Keratinocyte (primary cell): ENCODE data around the gene NHERF2. TPM values are rescaled to one million over a fixed set of nuclear protein-coding genes. Genes with fewer than 3 reads are reported as not detected.

ENCODE experiments used
- DNase-seq: peaks from one replicate; pipeline ENCODE4 v3.0.0-alpha.2; 2011; ENCODE audit warnings: low read depth, missing footprints, low spot score
- FAIRE-seq: peaks from 2 replicates; lab custom pipeline; 2011; peaks lifted over from hg19 to GRCh38; lab: Jason Lieb, UNC
- H2AFZ ChIP-seq: 2 replicates; pipeline ENCODE4 v1.6.0; 2012; ENCODE audit warnings: low read length, control low read depth, inconsistent platforms; ENCODE audit not compliant: control insufficient read depth
- H3K27ac ChIP-seq: 2 replicates; pipeline ENCODE4 v1.5.1; 2011; ENCODE audit warnings: low read length; ENCODE audit not compliant: control insufficient read depth, insufficient read depth
- H3K27me3 ChIP-seq: 3 replicates; pipeline ENCODE4 v1.6.0; 2011; ENCODE audit warnings: low read length; ENCODE audit not compliant: control insufficient read depth, insufficient read depth; ENCODE audit errors: extremely low read depth
- H3K36me3 ChIP-seq, 2 experiments: 2 replicates in 1 of 2; 3 replicates in 1 of 2; pipeline ENCODE4 v1.5.1; 2011; ENCODE audit warnings: low read length in 2 of 2, mild to moderate bottlenecking in 1 of 2; ENCODE audit not compliant: control insufficient read depth in 2 of 2, insufficient read depth in 2 of 2; ENCODE audit errors: extremely low read depth in 1 of 2
- H3K4me1 ChIP-seq: 3 replicates; pipeline ENCODE4 v1.5.1; 2011; ENCODE audit warnings: low read length; ENCODE audit not compliant: control insufficient read depth, insufficient read depth; ENCODE audit errors: extremely low read depth
- H3K4me2 ChIP-seq: 3 replicates; pipeline ENCODE4 v1.6.0; 2011; ENCODE audit warnings: low read depth, low read length; ENCODE audit not compliant: control insufficient read depth, insufficient read depth; ENCODE audit errors: extremely low read depth
- H3K4me3 ChIP-seq, 3 experiments: fragments of 200-600 bp in 1 of 3; sonication (generic) in 1 of 3; 2 replicates in 2 of 3; 3 replicates in 1 of 3; pipeline ENCODE4 v1.5.1; 2011 to 2016; ENCODE audit warnings: low read length in 3 of 3, mild to moderate bottlenecking in 3 of 3, control low read depth in 2 of 3, inconsistent platforms in 1 of 3, low read depth in 1 of 3, mixed read lengths in 1 of 3, mixed run types in 1 of 3, moderate library complexity in 1 of 3; ENCODE audit not compliant: control insufficient read depth in 2 of 3, insufficient read depth in 2 of 3; ENCODE audit errors: extremely low read depth in 1 of 3
- H3K79me2 ChIP-seq: 2 replicates; pipeline ENCODE4 v1.6.0; 2012; ENCODE audit warnings: low read length; ENCODE audit not compliant: control insufficient read depth, insufficient read depth
- H3K9ac ChIP-seq: 3 replicates; pipeline ENCODE4 v1.6.0; 2011; ENCODE audit warnings: low read length; ENCODE audit not compliant: control insufficient read depth, insufficient read depth; ENCODE audit errors: extremely low read depth
- H3K9me1 ChIP-seq: 3 replicates; pipeline ENCODE4 v1.6.0; 2011; ENCODE audit warnings: low read length; ENCODE audit not compliant: control insufficient read depth, insufficient read depth; ENCODE audit errors: extremely low read depth
- H3K9me3 ChIP-seq: 2 replicates; pipeline ENCODE4 v1.5.1; 2012; ENCODE audit warnings: low read depth, low read length; ENCODE audit not compliant: control insufficient read depth
- H4K20me1 ChIP-seq: 3 replicates; pipeline ENCODE4 v1.6.0; 2011; ENCODE audit warnings: low read length; ENCODE audit not compliant: control insufficient read depth, insufficient read depth; ENCODE audit errors: extremely low read depth
- CTCF ChIP-seq, 3 experiments: IDR thresholded peaks in 1 of 3; conservative IDR thresholded peaks in 1 of 3; optimal IDR thresholded peaks in 1 of 3; 2 replicates in 2 of 3; 3 replicates in 1 of 3; pipeline versions ENCODE3 to v1.5.1; 2011; ENCODE audit warnings: low read length in 3 of 3, mild to moderate bottlenecking in 3 of 3, moderate library complexity in 2 of 3, control low read depth in 1 of 3, inconsistent platforms in 1 of 3; ENCODE audit not compliant: insufficient read depth in 2 of 3; ENCODE audit errors: extremely low read depth in 1 of 3
- EZH2 ChIP-seq: IDR thresholded peaks from one replicate; pipeline ENCODE4 v1.6.1; 2012; ENCODE audit warnings: inconsistent platforms, mild to moderate bottlenecking, low read length, moderate library complexity
- dilution Hi-C: fragments of 300-500 bp; cut with MboI; formaldehyde crosslinking; loops from one replicate; pipeline ENCODE4 v1.7.0; 2020; ENCODE audit warnings: low sequenced_read_pairs; ENCODE audit not compliant: extremely low pct_ligation_motif_present
- polyA plus RNA-seq, 5 experiments: library from polyadenylated mRNA; depleted of rRNA in 3 of 5; stranded (reverse) in 3 of 5; stranded (forward) in 1 of 5; unstranded in 1 of 5; fragments of >200 nt; gene quantifications; 1 replicate in 1 of 5; 2 replicates in 3 of 5; 3 replicates in 1 of 5; pipeline versions ENCODE4 v1.2.1 to v1.2.3, GENCODE V29; 2011 to 2012; ENCODE audit warnings: missing spikeins in 2 of 5, low read depth in 1 of 5, low replicate concordance in 1 of 5

Gene NHERF2
- polyA plus RNA-seq, 1 donor (not counting 4 experiments of a cell fraction or from before 2014, with no cell fraction given), result 5.9 TPM

- TF ChIP-seq CTCF (optimal IDR thresholded peaks at IDR 0.05 in 1 of 3, IDR thresholded peaks at IDR 0.05 in 1 of 3, conservative IDR thresholded peaks at IDR 0.05 in 1 of 3; ENCODE audit: extremely low read depth in 1 of 3, insufficient read depth in 2 of 3, low read length in 3 of 3) (no peak), EZH2 (no peak)
- Histone ChIP-seq H3K4me3 (peak overlapping the region; percentile 71 to 98 (median 92)), H3K79me2 (peaks cover 79% of the 10 kb centered on the region), H3K4me2 (peak overlapping the region; percentile 89), H3K9ac (peak overlapping the region; percentile 85), H4K20me1 (peaks cover 49% of the 10 kb centered on the region), H3K4me1 (peaks cover 36% of the 10 kb centered on the region), H3K9me3 (no peaks in the 10 kb centered on the region), H3K27me3 (no peaks in the 10 kb centered on the region), H2AFZ (no peak overlapping the region), H3K36me3 (peaks cover 10 to 51% of the 10 kb centered on the region in 2 experiments), H3K9me1 (peaks cover 2% of the 10 kb centered on the region), H3K27ac (peak overlapping the region; percentile 81)
- dilution Hi-C loops, result no loop called here
- FAIRE-seq, result no peak
- no peak for DNase-seq
Measured at GRCh38 chr16:2007081-2007836, 19.4 kb upstream of the NHERF2 start.

- Histone ChIP-seq H3K9ac (peak overlapping the region; percentile 85), H3K4me2 (peak overlapping the region; percentile 89), H3K27ac (peak overlapping the region; percentile 81), H3K9me1 (peaks cover 2% of the 10 kb centered on the region), H3K4me1 (peaks cover 36% of the 10 kb centered on the region), H3K36me3 (peaks cover 6 to 44% of the 10 kb centered on the region in 2 experiments), H3K4me3 (peak overlapping the region; percentile 71 to 98 (median 92)), H3K9me3 (no peaks in the 10 kb centered on the region), H4K20me1 (peaks cover 46% of the 10 kb centered on the region), H3K79me2 (peaks cover 71% of the 10 kb centered on the region), H2AFZ (no peak overlapping the region), H3K27me3 (no peaks in the 10 kb centered on the region)
- dilution Hi-C loops, result no loop called here
- TF ChIP-seq CTCF (optimal IDR thresholded peaks at IDR 0.05 in 1 of 3, IDR thresholded peaks at IDR 0.05 in 1 of 3, conservative IDR thresholded peaks at IDR 0.05 in 1 of 3; ENCODE audit: extremely low read depth in 1 of 3, insufficient read depth in 2 of 3, low read length in 3 of 3) (no peak), EZH2 (no peak)
- DNase-seq (peak; percentile 98), FAIRE-seq (peak; percentile 97)
Measured at GRCh38 chr16:2008009-2008526, 18.6 kb upstream of the NHERF2 start.
